HG02759 (cell line): ENCODE data around the gene UGT2B28.
"Not testable (repeated sequence)": the region's sequence is repeated elsewhere in the genome, so short reads cannot be mapped to it uniquely, and the experiment has no call there.

Experiments used
- ATAC-seq: cut with Tn5 transposase; IDR thresholded peaks from one replicate; pipeline ENCODE4 v1.9.1; 2021; ENCODE audit warnings: mild to moderate bottlenecking, moderate library complexity; ENCODE audit not compliant: unreplicated experiment

Gene UGT2B28

GRCh38 chr4:69343114-69343513, 62.8 kb downstream of the UGT2B28 start:
- ATAC-seq: not testable (repeated sequence)

GRCh38 chr4:69343558-69344420, 63.5 kb downstream of the UGT2B28 start:
- not testable (repeated sequence) for ATAC-seq
